ENCODE measurements around the gene EIF4G2. TPM values are rescaled to one million over a fixed set of nuclear protein-coding genes. Genes with fewer than 3 reads are reported as not detected.
A peak's percentile ranks its signal among the peaks of the same experiment; 100 is the strongest.

The EIF4G2 gene
- total RNA-seq, 2 experiments from 2014 or later, result 586 to 630 TPM

GRCh38 chr11:10779086-10779485, 29.6 kb downstream of the EIF4G2 start:
- Mint-ChIP-seq H3K4me1 (no peaks in the 10 kb centered on the region), H3K4me3 (no peak overlapping the region), H3K27me3 (no peaks in the 10 kb centered on the region), H3K36me3 (peaks cover 25% of the 10 kb centered on the region), H3K9me3 (no peaks in the 10 kb centered on the region), H3K27ac (no peak overlapping the region)
- no peak for ATAC-seq (ENCODE audit: low read depth)
- no peak for DNase-seq
- POLR2A ChIA-PET, result interaction anchor here (1.8 kb wide), 1 partner anchor 30 kb away, joined by 4 read pairs; the partner anchor contains the start of gene EIF4G2

- Mint-ChIP-seq H3K4me1 (no peaks in the 10 kb centered on the region), H3K36me3 (peaks cover 25% of the 10 kb centered on the region), H3K9me3 (no peaks in the 10 kb centered on the region), H3K27ac (no peak overlapping the region), H3K27me3 (no peaks in the 10 kb centered on the region), H3K4me3 (no peak overlapping the region)
- POLR2A ChIA-PET, result no interaction called here
- no peak for DNase-seq
- no peak for ATAC-seq (ENCODE audit: low read depth)
Observed at GRCh38 chr11:10778217-10778970, 30.3 kb downstream of the EIF4G2 start.

- ATAC-seq (ENCODE audit: low read depth) (no peak), DNase-seq (no peak)
- POLR2A ChIA-PET, result no interaction called here
- H3K27me3 Mint-ChIP-seq, result no peaks in the 10 kb centered on the region
- peaks cover 25% of the 10 kb centered on the region for H3K36me3 Mint-ChIP-seq
- no peaks in the 10 kb centered on the region for H3K4me1 Mint-ChIP-seq
- H3K27ac Mint-ChIP-seq, result no peak overlapping the region
- H3K4me3 Mint-ChIP-seq, result no peak overlapping the region
- H3K9me3 Mint-ChIP-seq, result no peaks in the 10 kb centered on the region
Observed at GRCh38 chr11:10777806-10778205, 30.9 kb downstream of the EIF4G2 start.

- H3K4me1 Mint-ChIP-seq, result no peaks in the 10 kb centered on the region
- DNase-seq (no peak), ATAC-seq (ENCODE audit: low read depth) (no peak)
- POLR2A ChIA-PET, result no interaction called here
- no peak overlapping the region for H3K27ac Mint-ChIP-seq
- peaks cover 25% of the 10 kb centered on the region for H3K36me3 Mint-ChIP-seq
- no peaks in the 10 kb centered on the region for H3K9me3 Mint-ChIP-seq
- H3K27me3 Mint-ChIP-seq, result no peaks in the 10 kb centered on the region
- no peak overlapping the region for H3K4me3 Mint-ChIP-seq
Observed at GRCh38 chr11:10777393-10777793, 31.3 kb downstream of the EIF4G2 start.

- no peaks in the 10 kb centered on the region for H3K27me3 Mint-ChIP-seq
- H3K27ac Mint-ChIP-seq, result no peak overlapping the region
- no peak for ATAC-seq (ENCODE audit: low read depth)
- peaks cover 35% of the 10 kb centered on the region for H3K36me3 Mint-ChIP-seq
- no peaks in the 10 kb centered on the region for H3K4me1 Mint-ChIP-seq
- POLR2A ChIA-PET, result no interaction called here
- no peak for DNase-seq
- no peak overlapping the region for H3K4me3 Mint-ChIP-seq
- no peaks in the 10 kb centered on the region for H3K9me3 Mint-ChIP-seq
Observed at GRCh38 chr11:10774811-10775210, 33.9 kb downstream of the EIF4G2 start.

GRCh38 chr11:10771457-10771856, 37.3 kb downstream of the EIF4G2 start:
- Mint-ChIP-seq H3K4me1 (no peaks in the 10 kb centered on the region), H3K9me3 (no peaks in the 10 kb centered on the region), H3K27me3 (no peaks in the 10 kb centered on the region), H3K4me3 (no peak overlapping the region), H3K36me3 (peaks cover 32% of the 10 kb centered on the region), H3K27ac (no peak overlapping the region)
- DNase-seq (no peak), ATAC-seq (ENCODE audit: low read depth) (no peak)
- POLR2A ChIA-PET, result interaction anchor here (0.8 kb wide), 1 partner anchor 37 kb away, joined by 3 read pairs; the partner anchor contains the start of gene EIF4G2

GRCh38 chr11:10770626-10771254, 38.0 kb downstream of the EIF4G2 start:
- no peak overlapping the region for H3K4me3 Mint-ChIP-seq
- DNase-seq (no peak), ATAC-seq (ENCODE audit: low read depth) (no peak)
- POLR2A ChIA-PET, result interaction anchor here (1.3 kb wide), 1 partner anchor 38 kb away, joined by 3 read pairs; the partner anchor contains the start of gene EIF4G2
- peaks cover 1% of the 10 kb centered on the region for H3K4me1 Mint-ChIP-seq
- H3K27ac Mint-ChIP-seq, result no peak overlapping the region
- peaks cover 31% of the 10 kb centered on the region for H3K36me3 Mint-ChIP-seq
- no peaks in the 10 kb centered on the region for H3K27me3 Mint-ChIP-seq
- H3K9me3 Mint-ChIP-seq, result no peaks in the 10 kb centered on the region

- Mint-ChIP-seq H3K36me3 (peaks cover 23% of the 10 kb centered on the region), H3K27me3 (no peaks in the 10 kb centered on the region), H3K27ac (no peak overlapping the region), H3K4me3 (no peak overlapping the region), H3K4me1 (peaks cover 7% of the 10 kb centered on the region), H3K9me3 (no peaks in the 10 kb centered on the region)
- ATAC-seq (ENCODE audit: low read depth) (no peak), DNase-seq (no peak)
- POLR2A ChIA-PET, result no interaction called here
Observed at GRCh38 chr11:10764412-10764811, 44.3 kb downstream of the EIF4G2 start.

- Mint-ChIP-seq H3K27me3 (no peaks in the 10 kb centered on the region), H3K4me3 (no peak overlapping the region), H3K36me3 (peaks cover 23% of the 10 kb centered on the region), H3K27ac (no peak overlapping the region), H3K4me1 (peaks cover 7% of the 10 kb centered on the region), H3K9me3 (no peaks in the 10 kb centered on the region)
- DNase-seq (no peak), ATAC-seq (ENCODE audit: low read depth) (no peak)
- POLR2A ChIA-PET, result no interaction called here
Observed at GRCh38 chr11:10763766-10764165, 45.0 kb downstream of the EIF4G2 start.

GRCh38 chr11:10762913-10763421, 45.8 kb downstream of the EIF4G2 start:
- Mint-ChIP-seq H3K27me3 (no peaks in the 10 kb centered on the region), H3K36me3 (peaks cover 23% of the 10 kb centered on the region), H3K4me1 (peaks cover 7% of the 10 kb centered on the region), H3K4me3 (no peak overlapping the region), H3K9me3 (no peaks in the 10 kb centered on the region), H3K27ac (no peak overlapping the region)
- DNase-seq (no peak), ATAC-seq (ENCODE audit: low read depth) (no peak)
- POLR2A ChIA-PET, result no interaction called here

GRCh38 chr11:10762185-10762584, 46.5 kb downstream of the EIF4G2 start:
- no peaks in the 10 kb centered on the region for H3K9me3 Mint-ChIP-seq
- H3K27me3 Mint-ChIP-seq, result no peaks in the 10 kb centered on the region
- H3K4me1 Mint-ChIP-seq, result peaks cover 7% of the 10 kb centered on the region
- POLR2A ChIA-PET, result no interaction called here
- H3K27ac Mint-ChIP-seq, result peak overlapping the region; percentile 17
- DNase-seq (no peak), ATAC-seq (ENCODE audit: low read depth) (peak; percentile 33)
- peak overlapping the region; percentile 20 for H3K4me3 Mint-ChIP-seq
- peaks cover 21% of the 10 kb centered on the region for H3K36me3 Mint-ChIP-seq

GRCh38 chr11:10761085-10761698, 47.5 kb downstream of the EIF4G2 start:
- ATAC-seq (ENCODE audit: low read depth) (no peak), DNase-seq (no peak)
- H3K4me3 Mint-ChIP-seq, result no peak overlapping the region
- H3K4me1 Mint-ChIP-seq, result peaks cover 6% of the 10 kb centered on the region
- no peaks in the 10 kb centered on the region for H3K27me3 Mint-ChIP-seq
- H3K36me3 Mint-ChIP-seq, result peaks cover 16% of the 10 kb centered on the region
- POLR2A ChIA-PET, result interaction anchor here (0.9 kb wide), 1 partner anchor 48 kb away, joined by 3 read pairs; the partner anchor contains the start of gene EIF4G2
- H3K27ac Mint-ChIP-seq, result no peak overlapping the region
- no peaks in the 10 kb centered on the region for H3K9me3 Mint-ChIP-seq

GRCh38 chr11:10758957-10759356, 49.8 kb downstream of the EIF4G2 start:
- ATAC-seq (ENCODE audit: low read depth), result no peak
- peaks cover 17% of the 10 kb centered on the region for H3K36me3 Mint-ChIP-seq

More at GRCh38 chr11:10758957-10759356, 49.8 kb downstream of the EIF4G2 start:
- Mint-ChIP-seq H3K27ac (no peak overlapping the region), H3K27me3 (no peaks in the 10 kb centered on the region), H3K4me1 (peaks cover 6% of the 10 kb centered on the region), H3K4me3 (no peak overlapping the region), H3K9me3 (no peaks in the 10 kb centered on the region)
- DNase-seq, result no peak
- POLR2A ChIA-PET, result no interaction called here
